ENCODE data around the gene VDR.
A peak's percentile ranks its signal among the peaks of the same experiment; 100 is the strongest.

VDR gene

GRCh38 chr12:47941871-47942613 lies 37.2 kb upstream of the VDR start:
- no peaks in the 10 kb centered on the region for H3K79me1 ChIP-seq (replicated peaks; ENCODE audit: low read length, poor library complexity, severe bottlenecking)
- H3K4me3 ChIP-seq (ENCODE audit: insufficient read depth in 1 of 2, low read depth in 1 of 2, low read length in 2 of 2), result no peak overlapping the region
- no peaks in the 10 kb centered on the region for H3K36me3 ChIP-seq (ENCODE audit: control insufficient read depth in 1 of 2, insufficient read depth in 2 of 2, low read depth in 1 of 2, low read length in 2 of 2)
- no peak overlapping the region for H2AFZ ChIP-seq (ENCODE audit: low read depth, low read length)
- peak overlapping the region; percentile 44 for H4K91ac ChIP-seq (ENCODE audit: low read length)
- no peak overlapping the region for H3K27ac ChIP-seq (ENCODE audit: low read length, poor library complexity, severe bottlenecking)
- H2AK5ac ChIP-seq (ENCODE audit: low read length, severe bottlenecking), result no peak overlapping the region
- 24% methylated on average over 38 of the region's 40 CpGs for WGBS
- no peak overlapping the region for H2BK120ac ChIP-seq (ENCODE audit: low read depth, low read length)
- no peak overlapping the region for H3K4ac ChIP-seq (ENCODE audit: low read depth in 1 of 2, low read length in 2 of 2)
- no peak overlapping the region for H2BK12ac ChIP-seq (ENCODE audit: low read length in 2 of 2)
- H3K9me3 ChIP-seq (ENCODE audit: control insufficient read depth, low read length), result no peaks in the 10 kb centered on the region
- H3K18ac ChIP-seq (ENCODE audit: low read depth in 1 of 2, low read length in 2 of 2), result peak overlapping the region; percentile 18 to 58
- no peak overlapping the region for H2BK5ac ChIP-seq (ENCODE audit: low read depth, low read length, poor library complexity, severe bottlenecking)
- H3K9ac ChIP-seq (ENCODE audit: low read length), result no peak overlapping the region
- peak overlapping the region in 1 of 2 experiments; percentile 29 for H3K14ac ChIP-seq (ENCODE audit: low read length in 2 of 2)
- H3K27me3 ChIP-seq (ENCODE audit: control insufficient read depth in 1 of 2, insufficient read depth in 1 of 2, low read length in 2 of 2), result peaks cover 7 to 25% of the 10 kb centered on the region in 2 experiments
- no peak overlapping the region for H3K4me2 ChIP-seq (ENCODE audit: low read length, poor library complexity, severe bottlenecking)
- H3K23ac ChIP-seq (ENCODE audit: low read length in 2 of 2), result no peak overlapping the region
- H2BK15ac ChIP-seq (ENCODE audit: low read depth, poor library complexity, severe bottlenecking), result no peak overlapping the region
- H4K8ac ChIP-seq (ENCODE audit: low read length), result peak overlapping the region; percentile 68
- DNase-seq, result no peak
- H3K4me1 ChIP-seq (ENCODE audit: control insufficient read depth, insufficient read depth, low read depth, low read length), result peaks cover 25% of the 10 kb centered on the region

- Histone ChIP-seq H2BK5ac (ENCODE audit: low read depth, low read length, poor library complexity, severe bottlenecking) (no peak overlapping the region), H3K27ac (ENCODE audit: low read length, poor library complexity, severe bottlenecking) (no peak overlapping the region), H2BK15ac (ENCODE audit: low read depth, poor library complexity, severe bottlenecking) (peak overlapping the region; percentile 15), H3K23ac (ENCODE audit: low read length in 2 of 2) (no peak overlapping the region), H3K36me3 (ENCODE audit: control insufficient read depth in 1 of 2, insufficient read depth in 2 of 2, low read depth in 1 of 2, low read length in 2 of 2) (no peaks in the 10 kb centered on the region), H3K4me1 (ENCODE audit: control insufficient read depth, insufficient read depth, low read depth, low read length) (peaks cover 20% of the 10 kb centered on the region), H3K4me3 (ENCODE audit: insufficient read depth in 1 of 2, low read depth in 1 of 2, low read length in 2 of 2) (no peak overlapping the region), H3K18ac (ENCODE audit: low read depth in 1 of 2, low read length in 2 of 2) (no peak overlapping the region), H2AK5ac (ENCODE audit: low read length, severe bottlenecking) (no peak overlapping the region), H3K27me3 (ENCODE audit: control insufficient read depth in 1 of 2, insufficient read depth in 1 of 2, low read length in 2 of 2) (peaks cover 7 to 25% of the 10 kb centered on the region in 2 experiments), H2BK120ac (ENCODE audit: low read depth, low read length) (no peak overlapping the region), H3K4ac (ENCODE audit: low read depth in 1 of 2, low read length in 2 of 2) (no peak overlapping the region), H2AFZ (ENCODE audit: low read depth, low read length) (no peak overlapping the region), H4K8ac (ENCODE audit: low read length) (peak overlapping the region; percentile 1), H3K9me3 (ENCODE audit: control insufficient read depth, low read length) (no peaks in the 10 kb centered on the region), H3K4me2 (ENCODE audit: low read length, poor library complexity, severe bottlenecking) (no peak overlapping the region), H2BK12ac (ENCODE audit: low read length in 2 of 2) (no peak overlapping the region), H4K91ac (ENCODE audit: low read length) (no peak overlapping the region), H3K14ac (ENCODE audit: low read length in 2 of 2) (no peak overlapping the region), H3K9ac (ENCODE audit: low read length) (no peak overlapping the region), H3K79me1 (replicated peaks; ENCODE audit: low read length, poor library complexity, severe bottlenecking) (no peaks in the 10 kb centered on the region)
- WGBS, result 77% methylated on average over 9 of the region's 9 CpGs
- no peak for DNase-seq
These were observed 36.6 kb upstream of the VDR start for GRCh38 chr12:47941475-47941780.

GRCh38 chr12:47940773-47941474 lies 36.1 kb upstream of the VDR start:
- Histone ChIP-seq H4K91ac (ENCODE audit: low read length) (no peak overlapping the region), H4K8ac (ENCODE audit: low read length) (no peak overlapping the region), H3K4ac (ENCODE audit: low read depth in 1 of 2, low read length in 2 of 2) (no peak overlapping the region), H3K27ac (ENCODE audit: low read length, poor library complexity, severe bottlenecking) (no peak overlapping the region), H2AFZ (ENCODE audit: low read depth, low read length) (no peak overlapping the region), H3K9ac (ENCODE audit: low read length) (no peak overlapping the region), H3K4me2 (ENCODE audit: low read length, poor library complexity, severe bottlenecking) (no peak overlapping the region), H3K9me3 (ENCODE audit: control insufficient read depth, low read length) (no peaks in the 10 kb centered on the region), H3K36me3 (ENCODE audit: control insufficient read depth in 1 of 2, insufficient read depth in 2 of 2, low read depth in 1 of 2, low read length in 2 of 2) (no peaks in the 10 kb centered on the region), H3K23ac (ENCODE audit: low read length in 2 of 2) (no peak overlapping the region), H2AK5ac (ENCODE audit: low read length, severe bottlenecking) (no peak overlapping the region), H3K14ac (ENCODE audit: low read length in 2 of 2) (no peak overlapping the region), H3K79me1 (replicated peaks; ENCODE audit: low read length, poor library complexity, severe bottlenecking) (no peaks in the 10 kb centered on the region), H3K4me3 (ENCODE audit: insufficient read depth in 1 of 2, low read depth in 1 of 2, low read length in 2 of 2) (no peak overlapping the region), H2BK15ac (ENCODE audit: low read depth, poor library complexity, severe bottlenecking) (no peak overlapping the region), H2BK12ac (ENCODE audit: low read length in 2 of 2) (no peak overlapping the region), H2BK5ac (ENCODE audit: low read depth, low read length, poor library complexity, severe bottlenecking) (no peak overlapping the region), H3K18ac (ENCODE audit: low read depth in 1 of 2, low read length in 2 of 2) (no peak overlapping the region), H3K27me3 (ENCODE audit: control insufficient read depth in 1 of 2, insufficient read depth in 1 of 2, low read length in 2 of 2) (peaks cover 7 to 25% of the 10 kb centered on the region in 2 experiments), H3K4me1 (ENCODE audit: control insufficient read depth, insufficient read depth, low read depth, low read length) (peaks cover 18% of the 10 kb centered on the region), H2BK120ac (ENCODE audit: low read depth, low read length) (no peak overlapping the region)
- 94% methylated on average over 10 of the region's 10 CpGs for WGBS
- DNase-seq, result no peak

- Histone ChIP-seq H2BK12ac (ENCODE audit: low read length in 2 of 2) (peak overlapping the region; percentile 34 to 69), H3K4me2 (ENCODE audit: low read length, poor library complexity, severe bottlenecking) (no peak overlapping the region), H3K9ac (ENCODE audit: low read length) (no peak overlapping the region), H3K79me1 (replicated peaks; ENCODE audit: low read length, poor library complexity, severe bottlenecking) (no peaks in the 10 kb centered on the region), H3K14ac (ENCODE audit: low read length in 2 of 2) (no peak overlapping the region), H3K4ac (ENCODE audit: low read depth in 1 of 2, low read length in 2 of 2) (no peak overlapping the region), H3K4me1 (ENCODE audit: control insufficient read depth, insufficient read depth, low read depth, low read length) (peaks cover 20% of the 10 kb centered on the region), H2AK5ac (ENCODE audit: low read length, severe bottlenecking) (no peak overlapping the region), H3K36me3 (ENCODE audit: control insufficient read depth in 1 of 2, insufficient read depth in 2 of 2, low read depth in 1 of 2, low read length in 2 of 2) (no peaks in the 10 kb centered on the region), H3K27me3 (ENCODE audit: control insufficient read depth in 1 of 2, insufficient read depth in 1 of 2, low read length in 2 of 2) (peaks cover 7 to 25% of the 10 kb centered on the region in 2 experiments), H2AFZ (ENCODE audit: low read depth, low read length) (no peak overlapping the region), H3K23ac (ENCODE audit: low read length in 2 of 2) (peak overlapping the region in 1 of 2 experiments; percentile 53), H3K18ac (ENCODE audit: low read depth in 1 of 2, low read length in 2 of 2) (peak overlapping the region in 1 of 2 experiments; percentile 23), H4K91ac (ENCODE audit: low read length) (peak overlapping the region; percentile 22), H3K27ac (ENCODE audit: low read length, poor library complexity, severe bottlenecking) (no peak overlapping the region), H3K4me3 (ENCODE audit: insufficient read depth in 1 of 2, low read depth in 1 of 2, low read length in 2 of 2) (no peak overlapping the region), H2BK120ac (ENCODE audit: low read depth, low read length) (no peak overlapping the region), H4K8ac (ENCODE audit: low read length) (no peak overlapping the region), H2BK5ac (ENCODE audit: low read depth, low read length, poor library complexity, severe bottlenecking) (no peak overlapping the region), H2BK15ac (ENCODE audit: low read depth, poor library complexity, severe bottlenecking) (peak overlapping the region; percentile 57), H3K9me3 (ENCODE audit: control insufficient read depth, low read length) (no peaks in the 10 kb centered on the region)
- 93% methylated on average over 6 of the region's 6 CpGs for WGBS
- DNase-seq, result no peak
These were observed 34.3 kb upstream of the VDR start for GRCh38 chr12:47939009-47939601.
